SH-SY5Y (cell line): Measurements from ENCODE around the gene CDH7.

Experiments used
- GATA2 ChIP-seq: IDR thresholded peaks from 2 replicates; pipeline ENCODE4 v1.6.1; 2011; ENCODE audit warnings: mild to moderate bottlenecking, low read depth, low read length
- GATA3 ChIP-seq: IDR thresholded peaks from 2 replicates; pipeline ENCODE4 v1.6.1; 2011; ENCODE audit warnings: low read depth, mild to moderate bottlenecking, low read length, moderate library complexity

CDH7 gene

GRCh38 chr18:65752625-65753325 is 2.0 kb downstream of the CDH7 start:
- no peak for TF ChIP-seq GATA3
- no peak for TF ChIP-seq GATA2

- TF ChIP-seq GATA3: no peak
These were observed 2.7 kb downstream of the CDH7 start for GRCh38 chr18:65753520-65753919.

GRCh38 chr18:65754121-65754520 is 3.3 kb downstream of the CDH7 start:
- TF ChIP-seq GATA2 (no peak), GATA3 (no peak)

GRCh38 chr18:65755616-65756015 is 4.8 kb downstream of the CDH7 start:
- TF ChIP-seq GATA2 (no peak), GATA3 (no peak)

GRCh38 chr18:65760457-65760856 is 9.6 kb downstream of the CDH7 start:
- TF ChIP-seq GATA3 (no peak), GATA2 (no peak)

- TF ChIP-seq GATA2 (no peak), GATA3 (no peak)
These were observed 11.0 kb downstream of the CDH7 start for GRCh38 chr18:65761636-65762295.

- peak; percentile 45; the same call in 1 of the 2 replicates for TF ChIP-seq GATA2
- TF ChIP-seq GATA3: no peak
These were observed 11.7 kb downstream of the CDH7 start for GRCh38 chr18:65762556-65762955.

GRCh38 chr18:65767406-65767805 is 16.6 kb downstream of the CDH7 start:
- TF ChIP-seq GATA2 (no peak), GATA3 (no peak)

- no peak for TF ChIP-seq GATA3
- TF ChIP-seq GATA2: no peak
These were observed 17.4 kb downstream of the CDH7 start for GRCh38 chr18:65768120-65768778.

- TF ChIP-seq GATA2: no peak
- no peak for TF ChIP-seq GATA3
These were observed 18.8 kb downstream of the CDH7 start for GRCh38 chr18:65769652-65770051.

GRCh38 chr18:65786474-65786873 is 35.7 kb downstream of the CDH7 start:
- peak; percentile 62 for TF ChIP-seq GATA2
- 0 out of 2 replicates have a peak, but pooled peaks have one; percentile 18 for TF ChIP-seq GATA3

- TF ChIP-seq GATA2: no peak
- TF ChIP-seq GATA3: no peak
These were observed 37.6 kb downstream of the CDH7 start for GRCh38 chr18:65788373-65788772.

- TF ChIP-seq GATA2 (no peak), GATA3 (no peak)
These were observed 39.8 kb downstream of the CDH7 start for GRCh38 chr18:65790604-65791003.

- TF ChIP-seq GATA3 (peak; percentile 61), GATA2 (no peak)
These were observed 40.9 kb downstream of the CDH7 start for GRCh38 chr18:65791719-65792118.

GRCh38 chr18:65792456-65793074 is 41.8 kb downstream of the CDH7 start:
- TF ChIP-seq GATA3 (no peak), GATA2 (peak; percentile 55)
